ENCODE measurements around the gene CTBP2.

- TF ChIP-seq POLR2A (IDR thresholded peaks at IDR 0.05; ENCODE audit: low read depth) (no peak), POLR2AphosphoS5 (IDR thresholded peaks at IDR 0.05) (no peak), CTCF (IDR thresholded peaks at IDR 0.05) (no peak)
These were observed 27.2 kb upstream of the CTBP2 start for GRCh38 chr10:125187238-125188194.
